Neural cell (in vitro differentiated cells): ENCODE data around the gene HDAC9.

ENCODE experiments used
- CTCF ChIP-seq: fragments of 450-650 bp; IDR thresholded peaks from 2 replicates; pipeline ENCODE4 v1.5.1; 2014; ENCODE audit warnings: antibody characterized with exemption, mild to moderate bottlenecking, moderate library complexity; ENCODE audit not compliant: poor library complexity, severe bottlenecking
- EP300 ChIP-seq: fragments of 450-650 bp; conservative IDR thresholded peaks from 2 replicates; pipeline ENCODE4 v1.6.1; 2014; ENCODE audit warnings: antibody characterized with exemption, mild to moderate bottlenecking, moderate library complexity; ENCODE audit not compliant: poor library complexity, severe bottlenecking
- EZH2 ChIP-seq: fragments of 200-600, 300-800 bp; shearing (Covaris generic), sonication (generic); IDR thresholded peaks from 2 replicates; pipeline ENCODE4 v1.6.1; 2014; ENCODE audit warnings: antibody characterized with exemption, low read length, borderline replicate concordance, mild to moderate bottlenecking; ENCODE audit not compliant: insufficient read depth, poor library complexity, severe bottlenecking
- POLR2AphosphoS5 ChIP-seq: IDR thresholded peaks from 2 replicates; pipeline ENCODE4 v1.6.1; 2012
- TAF1 ChIP-seq: IDR thresholded peaks from 2 replicates; pipeline ENCODE4 v1.6.1; 2012; ENCODE audit warnings: low read depth

GRCh38 chr7:19016140-19016539, 520.6 kb downstream of the HDAC9 start:
- no peak for TF ChIP-seq CTCF
- no peak for TF ChIP-seq TAF1
- TF ChIP-seq POLR2AphosphoS5: no peak
- TF ChIP-seq EP300: no peak
- TF ChIP-seq EZH2: no peak
